ENCODE measurements around the gene CHRNG. TPM values are rescaled to one million over a fixed set of nuclear protein-coding genes. Genes with fewer than 3 reads are reported as not detected.
"Not testable (repeated sequence)": the region's sequence is repeated elsewhere in the genome, so short reads cannot be mapped to it uniquely, and the experiment has no call there.

The CHRNG gene
- total RNA-seq, 1 experiment from 2014 or later = not detected

DNA sequence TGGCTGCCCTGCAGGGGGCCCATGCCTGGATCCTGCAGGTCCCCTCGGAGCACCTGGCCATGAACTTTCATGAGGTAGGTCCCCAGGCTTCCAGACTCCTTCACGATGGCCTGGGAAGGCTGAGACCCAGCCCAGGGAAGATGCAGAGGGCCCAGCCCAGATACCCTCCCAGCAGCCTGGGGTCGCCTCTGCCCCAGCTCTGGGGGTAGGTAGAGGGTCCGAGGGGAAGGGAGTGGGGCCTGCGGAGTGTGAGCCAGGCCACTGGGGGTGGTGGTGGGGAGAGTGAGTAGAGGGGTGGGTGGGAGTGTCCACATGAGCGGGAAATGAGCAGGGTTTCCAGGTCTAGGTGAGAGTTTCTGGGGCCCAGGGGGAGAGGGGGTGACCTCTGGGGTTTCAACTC is 14.7 kb upstream of the CHRNG start:
- in situ Hi-C loops (cut with HindIII; ENCODE audit: low sequenced_read_pairs) = no loop called here
- no peak for DNase-seq (ENCODE audit: low spot score)

DNA sequence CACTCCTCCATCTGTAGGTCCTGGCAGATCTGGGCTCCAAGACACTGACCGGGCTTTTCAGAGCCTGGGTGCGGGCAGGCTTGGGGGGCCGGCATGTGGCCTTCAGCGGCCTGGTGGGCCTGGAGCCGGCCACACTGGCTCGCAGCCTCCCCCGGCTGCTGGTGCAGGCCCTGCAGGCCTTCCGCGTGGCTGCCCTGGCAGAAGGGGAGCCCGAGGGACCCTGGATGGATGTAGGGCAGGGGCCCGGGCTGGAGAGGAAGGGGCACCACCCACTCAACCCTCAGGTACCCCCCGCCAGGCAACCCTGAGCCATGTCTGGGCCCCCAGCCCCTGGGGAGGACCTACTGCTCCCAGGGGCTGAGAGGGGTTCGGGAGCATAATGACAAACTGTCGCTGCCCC is 14.3 kb upstream of the CHRNG start:
- in situ Hi-C loops (cut with HindIII; ENCODE audit: low sequenced_read_pairs) = no loop called here
- no peak for DNase-seq (ENCODE audit: low spot score)

DNA sequence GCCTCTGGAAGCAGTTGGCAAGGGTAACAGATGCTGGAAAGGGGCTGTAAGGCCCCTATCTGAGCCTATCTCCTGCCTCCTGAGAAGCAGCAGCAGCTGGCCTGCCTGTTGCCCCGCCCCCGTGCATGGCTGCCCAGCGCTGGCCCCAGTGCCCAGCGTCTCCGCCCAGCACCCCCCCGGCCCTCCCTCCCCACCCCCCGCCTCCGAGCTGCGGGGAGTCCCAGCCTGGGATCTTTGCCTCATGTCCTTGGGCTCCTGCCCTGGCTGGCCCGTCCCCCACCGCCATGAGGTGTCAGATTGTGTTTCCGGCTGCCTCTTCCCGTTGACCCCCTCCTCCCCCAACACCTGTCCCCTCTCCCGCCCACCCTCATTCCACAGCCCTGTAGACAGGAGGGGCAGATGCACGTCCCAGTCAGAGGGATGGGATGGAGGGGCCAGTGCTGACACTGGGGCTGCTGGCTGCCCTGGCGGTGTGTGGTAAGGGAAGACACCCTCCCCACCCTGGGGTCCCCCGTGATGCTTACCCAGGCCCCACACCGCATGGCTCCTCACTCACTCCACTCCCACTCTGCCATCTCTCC is 13.6 kb upstream of the CHRNG start, which contains the start of gene CHRND:
TSS of gene CHRND (plus strand) at position 370 of the 581 bp plus-strand sequence. CDS start at position 426, 56 bp downstream.
- in situ Hi-C loops (cut with HindIII; ENCODE audit: low sequenced_read_pairs) = no loop called here
- DNase-seq (ENCODE audit: low spot score) = no peak

DNA sequence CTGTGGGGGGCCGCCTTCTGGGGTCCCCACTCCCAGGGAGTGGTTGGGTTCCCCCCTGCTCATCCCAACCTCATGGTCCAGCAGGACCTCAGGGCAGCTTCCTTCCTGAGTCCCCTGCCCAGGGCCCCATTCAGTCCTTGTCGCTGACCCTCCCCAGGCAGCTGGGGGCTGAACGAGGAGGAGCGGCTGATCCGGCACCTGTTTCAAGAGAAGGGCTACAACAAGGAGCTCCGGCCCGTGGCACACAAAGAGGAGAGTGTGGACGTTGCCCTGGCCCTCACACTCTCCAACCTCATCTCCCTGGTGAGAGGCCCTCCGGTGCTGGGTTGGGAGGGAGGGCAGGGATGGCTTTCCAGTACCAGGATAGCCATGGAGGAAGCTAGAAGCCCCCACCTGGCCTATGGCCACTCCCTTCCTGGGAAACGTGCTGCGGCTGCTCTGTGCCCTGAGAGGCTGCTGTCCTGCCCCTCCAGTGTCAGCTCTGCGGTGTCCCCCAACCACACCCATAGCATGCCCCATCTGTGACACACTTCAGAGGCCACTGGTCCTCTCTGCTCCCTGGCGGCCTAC is 13.0 kb upstream of the CHRNG start:
- no peak for DNase-seq (ENCODE audit: low spot score)
- in situ Hi-C loops (cut with HindIII; ENCODE audit: low sequenced_read_pairs) = no loop called here

DNA sequence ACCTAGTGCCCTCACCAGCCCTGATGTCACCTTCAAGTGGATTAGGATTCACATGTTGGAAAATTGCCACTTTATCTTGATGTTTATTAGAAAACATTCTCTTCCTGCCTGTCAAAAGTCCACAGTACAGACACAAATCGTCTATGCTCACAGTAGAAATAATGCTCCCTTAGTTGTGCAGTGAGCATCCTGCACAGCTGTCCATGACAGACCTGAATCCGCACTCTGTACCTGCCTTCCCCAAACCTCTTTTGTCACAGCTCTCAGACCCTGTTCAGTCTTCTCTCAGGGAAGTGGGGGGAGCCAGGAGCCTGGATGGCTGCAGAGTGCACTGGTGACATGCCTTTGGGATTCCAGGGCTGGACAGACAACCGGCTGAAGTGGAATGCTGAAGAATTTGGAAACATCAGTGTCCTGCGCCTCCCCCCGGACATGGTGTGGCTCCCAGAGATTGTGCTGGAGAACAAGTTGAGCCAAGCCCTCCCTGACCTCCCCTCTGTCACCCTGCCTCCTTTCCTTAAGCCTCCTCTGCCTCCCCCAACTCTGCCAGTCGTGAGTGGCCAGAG is 11.5 kb upstream of the CHRNG start:
- DNase-seq (ENCODE audit: low spot score) = no peak
- in situ Hi-C loops (cut with HindIII; ENCODE audit: low sequenced_read_pairs) = no loop called here

DNA sequence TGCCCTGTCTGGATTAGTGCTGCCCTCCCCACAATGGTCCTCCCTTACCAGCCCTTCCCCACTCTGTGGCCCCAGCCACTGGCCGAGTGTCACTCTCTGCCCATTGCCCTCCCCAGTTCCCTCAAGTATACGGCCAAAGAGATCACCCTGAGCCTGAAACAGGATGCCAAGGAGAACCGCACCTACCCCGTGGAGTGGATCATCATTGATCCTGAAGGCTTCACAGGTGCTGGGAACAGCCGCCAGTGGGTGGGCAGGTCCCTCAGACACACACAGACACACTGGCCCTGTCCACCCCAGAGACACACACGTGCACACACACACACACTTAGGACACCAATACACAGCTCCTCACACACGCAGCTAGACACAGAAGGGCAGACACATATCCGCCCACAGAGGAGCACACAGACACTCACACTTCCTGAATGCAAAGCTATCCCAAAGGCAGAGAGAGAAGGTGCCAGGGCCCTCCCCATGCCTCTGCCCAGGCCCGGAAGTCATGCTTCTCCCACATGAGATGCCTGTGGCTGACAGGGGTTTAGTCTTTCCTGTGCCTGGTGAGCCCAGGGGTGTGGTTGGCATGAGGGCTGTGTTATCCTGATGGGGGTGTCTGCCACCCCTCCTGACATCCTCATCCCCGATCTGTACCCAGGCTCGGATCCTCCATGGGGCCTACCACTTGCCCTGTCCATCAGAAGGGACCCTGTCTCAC is 10.6 kb upstream of the CHRNG start:
- no peak for DNase-seq (ENCODE audit: low spot score)
- in situ Hi-C loops (cut with HindIII; ENCODE audit: low sequenced_read_pairs) = no loop called here

DNA sequence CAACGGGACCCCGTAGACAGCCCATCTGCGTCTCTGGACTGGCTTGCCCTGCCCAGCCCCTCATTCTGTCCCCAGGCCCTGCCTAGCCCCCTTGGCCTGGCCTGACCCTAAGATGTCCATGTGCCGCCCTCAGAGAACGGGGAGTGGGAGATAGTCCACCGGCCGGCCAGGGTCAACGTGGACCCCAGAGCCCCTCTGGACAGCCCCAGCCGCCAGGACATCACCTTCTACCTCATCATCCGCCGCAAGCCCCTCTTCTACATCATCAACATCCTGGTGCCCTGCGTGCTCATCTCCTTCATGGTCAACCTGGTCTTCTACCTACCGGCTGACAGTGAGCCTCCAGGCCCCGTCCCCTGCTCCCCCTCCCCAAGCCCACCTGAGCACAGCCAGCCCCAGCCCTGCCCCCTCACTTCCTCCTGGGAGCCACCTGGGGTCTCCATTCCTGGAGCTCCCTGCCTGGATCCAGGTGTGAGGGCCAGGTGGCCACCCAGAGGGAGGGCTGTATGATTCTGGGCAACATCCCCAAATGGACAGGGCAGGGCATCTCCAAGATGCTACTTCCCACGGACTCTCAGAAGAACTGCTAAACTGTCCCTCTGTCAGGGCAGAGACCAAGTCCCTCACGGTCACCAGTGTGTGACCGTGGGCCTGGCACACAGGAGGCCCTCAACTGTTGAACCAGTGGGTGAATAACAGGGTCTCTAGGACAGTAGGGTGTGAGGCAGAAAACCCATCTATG is 9.5 kb upstream of the CHRNG start:
- DNase-seq (ENCODE audit: low spot score) = no peak
- in situ Hi-C loops (cut with HindIII; ENCODE audit: low sequenced_read_pairs) = no loop called here

DNA sequence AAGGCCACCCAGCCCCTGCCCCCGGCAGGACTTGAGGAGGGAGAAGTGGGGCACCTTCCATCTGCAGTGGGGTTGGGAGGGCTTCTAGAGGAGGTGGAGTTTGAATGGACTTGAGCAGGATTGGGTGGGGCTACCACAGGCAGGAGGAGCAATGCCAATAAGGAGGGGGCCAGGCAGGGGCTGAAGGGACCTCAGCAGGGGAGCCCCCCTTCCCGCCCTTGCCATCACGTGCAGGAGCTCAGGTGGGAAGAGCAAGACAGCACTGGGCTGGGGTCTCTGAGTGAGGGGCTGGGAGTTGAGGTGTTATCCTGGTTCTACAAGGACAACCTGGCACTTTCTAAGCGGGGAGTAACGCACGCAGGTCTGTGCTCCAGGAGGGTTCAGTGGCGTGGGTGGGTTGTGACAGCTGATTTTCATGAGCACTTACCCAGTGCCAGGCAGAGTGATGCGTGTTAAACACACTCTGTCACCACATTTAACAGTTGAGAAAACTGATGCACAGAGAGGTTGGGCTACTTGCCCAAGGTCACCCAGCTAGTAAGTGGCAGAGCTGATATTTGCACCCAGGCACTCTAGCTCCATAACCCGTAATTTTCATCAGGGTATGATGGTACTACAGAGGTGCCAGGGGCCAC is 8.7 kb upstream of the CHRNG start:
- DNase-seq (ENCODE audit: low spot score) = no peak
- in situ Hi-C loops (cut with HindIII; ENCODE audit: low sequenced_read_pairs) = no loop called here

DNA sequence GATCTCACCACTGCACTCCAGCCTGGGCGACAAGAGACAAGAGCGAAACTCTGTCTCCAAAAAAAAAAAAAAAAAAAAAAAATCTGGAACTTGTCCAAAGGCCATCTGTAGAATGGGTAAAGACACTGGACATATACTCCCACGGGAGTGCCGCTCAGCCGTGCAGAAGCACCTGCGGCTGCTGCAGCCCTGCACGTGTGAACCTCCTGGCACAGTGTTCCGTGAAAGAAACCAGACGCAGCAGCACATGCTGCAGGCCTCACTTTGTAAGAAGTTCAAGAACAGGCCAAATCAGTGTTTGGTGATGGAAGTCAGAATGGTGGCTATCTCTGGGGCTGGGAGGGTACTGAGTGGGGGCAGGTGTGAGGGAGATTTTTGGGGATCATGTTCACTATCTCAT is 7.1 kb upstream of the CHRNG start:
- DNase-seq (ENCODE audit: low spot score) = no peak
- in situ Hi-C loops (cut with HindIII; ENCODE audit: low sequenced_read_pairs) = no loop called here

DNA sequence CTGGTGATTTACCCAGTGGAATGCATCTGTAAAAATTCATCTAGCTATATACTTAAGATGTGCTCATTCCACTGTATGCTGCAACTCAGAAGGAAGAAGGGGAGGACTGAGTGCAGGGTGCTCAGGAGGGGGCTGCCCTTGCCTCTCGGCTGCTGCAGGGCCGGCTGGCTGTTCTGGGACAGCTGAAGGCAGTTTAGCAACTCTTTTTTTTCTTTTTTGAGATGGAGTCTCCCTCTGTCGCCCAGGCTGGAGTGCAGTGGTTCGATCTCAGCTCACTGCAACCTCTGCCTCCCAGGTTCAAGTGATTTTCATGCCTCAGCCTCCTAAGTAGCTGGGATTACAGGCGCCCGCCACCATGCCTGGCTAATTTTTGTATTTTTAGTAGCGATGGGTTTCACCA is 6.7 kb upstream of the CHRNG start:
- DNase-seq (ENCODE audit: low spot score); in situ Hi-C loops (cut with HindIII; ENCODE audit: low sequenced_read_pairs): not testable (repeated sequence)

DNA sequence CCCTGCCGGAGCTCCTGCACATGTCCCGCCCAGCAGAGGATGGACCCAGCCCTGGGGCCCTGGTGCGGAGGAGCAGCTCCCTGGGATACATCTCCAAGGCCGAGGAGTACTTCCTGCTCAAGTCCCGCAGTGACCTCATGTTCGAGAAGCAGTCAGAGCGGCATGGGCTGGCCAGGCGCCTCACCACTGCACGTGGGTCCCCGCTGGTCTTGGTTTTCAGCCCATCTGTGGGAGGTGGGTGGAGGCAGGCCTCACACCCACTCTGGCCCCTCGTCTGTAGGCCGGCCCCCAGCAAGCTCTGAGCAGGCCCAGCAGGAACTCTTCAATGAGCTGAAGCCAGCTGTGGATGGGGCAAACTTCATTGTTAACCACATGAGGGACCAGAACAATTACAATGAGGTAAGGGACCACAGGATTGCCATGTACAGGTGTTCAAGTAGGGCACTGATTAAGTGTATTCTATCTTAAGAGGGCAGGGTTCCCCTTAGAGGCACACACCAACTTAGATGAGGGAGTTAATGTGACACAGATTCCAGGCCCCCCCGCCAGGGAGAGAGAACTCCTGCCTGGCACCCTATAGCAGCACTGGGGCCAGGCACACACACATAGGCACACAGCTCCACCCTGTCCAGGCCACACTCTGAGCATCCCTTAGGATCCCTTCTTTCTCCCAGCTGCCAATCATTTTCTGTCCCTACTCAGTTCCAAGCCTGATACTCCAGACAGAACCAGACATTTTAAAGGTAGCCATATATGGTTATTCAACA is 5.4 kb upstream of the CHRNG start:
- DNase-seq (ENCODE audit: low spot score) = no peak
- in situ Hi-C loops (cut with HindIII; ENCODE audit: low sequenced_read_pairs) = no loop called here

DNA sequence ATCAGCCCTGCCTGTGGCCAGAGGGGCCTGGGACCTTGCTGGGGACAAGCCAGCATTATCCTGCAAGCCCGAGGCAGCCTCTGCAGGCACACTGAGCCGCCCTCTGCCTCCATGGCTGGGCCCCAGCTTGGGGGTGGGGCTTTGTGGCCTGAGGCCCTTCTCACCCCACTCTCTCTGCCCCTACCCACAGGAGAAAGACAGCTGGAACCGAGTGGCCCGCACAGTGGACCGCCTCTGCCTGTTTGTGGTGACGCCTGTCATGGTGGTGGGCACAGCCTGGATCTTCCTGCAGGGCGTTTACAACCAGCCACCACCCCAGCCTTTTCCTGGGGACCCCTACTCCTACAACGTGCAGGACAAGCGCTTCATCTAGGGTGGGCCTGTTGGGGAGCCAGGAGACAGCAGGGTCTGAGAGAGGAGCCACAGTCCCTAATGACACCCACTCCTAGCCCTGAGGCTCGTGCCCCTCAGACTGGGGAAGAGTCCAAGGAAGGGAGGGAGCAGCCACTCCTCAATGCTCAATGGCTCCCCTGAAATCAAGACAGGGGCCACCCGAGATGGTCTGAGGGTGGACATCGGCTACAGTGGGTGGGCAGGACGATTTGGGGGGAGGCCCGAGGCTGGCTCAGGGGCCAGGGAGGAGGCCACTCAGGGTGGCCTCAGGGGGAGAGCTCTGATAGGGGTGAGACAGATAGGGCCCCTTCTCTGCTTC is 4.4 kb upstream of the CHRNG start:
- DNase-seq (ENCODE audit: low spot score) = no peak
- in situ Hi-C loops (cut with HindIII; ENCODE audit: low sequenced_read_pairs) = no loop called here

DNA sequence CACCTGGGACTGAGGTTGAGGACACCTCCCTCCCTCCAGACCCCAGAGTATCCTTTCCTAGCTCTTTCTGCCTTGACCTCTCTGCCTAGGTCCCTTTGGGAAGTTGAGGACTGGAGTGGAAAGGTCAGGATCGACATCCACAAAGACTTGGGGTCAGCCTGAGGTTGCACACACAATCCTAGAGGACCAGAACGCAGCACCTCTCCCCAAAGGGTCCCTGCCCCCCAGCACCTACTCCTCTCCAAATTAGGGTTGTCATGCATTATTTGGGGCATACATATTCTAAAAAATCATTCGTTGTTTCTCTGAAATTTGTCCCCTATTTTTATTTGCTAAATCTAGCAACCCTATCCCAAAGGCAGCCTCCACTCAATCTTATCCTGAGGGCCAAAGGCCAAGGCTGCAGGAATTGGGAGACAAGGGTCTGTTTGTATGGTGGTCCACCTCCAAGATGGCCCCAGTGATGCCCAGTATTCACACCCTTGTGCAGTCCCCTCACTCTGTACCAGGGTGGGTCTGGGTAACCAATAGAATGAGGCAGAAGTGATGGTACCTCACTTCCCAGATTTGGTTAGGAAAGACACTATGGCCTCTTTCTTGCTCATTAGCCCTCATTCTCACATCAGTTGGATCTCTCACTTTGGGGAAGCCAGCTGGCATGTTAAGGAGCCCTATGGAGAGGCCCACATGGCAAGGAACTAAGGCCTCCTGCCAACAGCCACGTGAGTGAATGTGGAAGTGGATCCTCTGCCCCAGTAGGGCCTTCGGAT is 3.5 kb upstream of the CHRNG start:
- no peak for DNase-seq (ENCODE audit: low spot score)
- in situ Hi-C loops (cut with HindIII; ENCODE audit: low sequenced_read_pairs) = no loop called here

DNA sequence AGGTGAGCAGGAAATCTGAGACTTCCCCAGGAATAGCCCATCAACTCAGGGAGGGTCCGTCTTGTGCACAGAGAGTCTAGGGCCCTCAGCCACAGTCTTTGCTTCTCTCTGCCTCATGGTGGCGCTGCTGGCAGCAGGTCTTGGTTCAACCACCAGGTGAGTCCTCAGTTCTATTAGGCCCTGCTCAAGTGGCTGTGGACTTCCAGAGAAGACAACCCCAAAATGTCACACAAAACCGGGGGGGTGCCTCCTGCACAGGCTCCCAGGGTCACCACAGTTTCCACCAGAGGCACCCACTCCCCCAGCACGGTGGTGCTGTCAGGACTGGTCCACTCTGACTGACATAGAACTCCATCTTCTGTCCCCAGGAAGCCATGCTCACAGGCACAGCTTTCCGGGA is 2.4 kb upstream of the CHRNG start:
- peak; percentile 14 for DNase-seq (ENCODE audit: low spot score)
- in situ Hi-C loops (cut with HindIII; ENCODE audit: low sequenced_read_pairs) = no loop called here

DNA sequence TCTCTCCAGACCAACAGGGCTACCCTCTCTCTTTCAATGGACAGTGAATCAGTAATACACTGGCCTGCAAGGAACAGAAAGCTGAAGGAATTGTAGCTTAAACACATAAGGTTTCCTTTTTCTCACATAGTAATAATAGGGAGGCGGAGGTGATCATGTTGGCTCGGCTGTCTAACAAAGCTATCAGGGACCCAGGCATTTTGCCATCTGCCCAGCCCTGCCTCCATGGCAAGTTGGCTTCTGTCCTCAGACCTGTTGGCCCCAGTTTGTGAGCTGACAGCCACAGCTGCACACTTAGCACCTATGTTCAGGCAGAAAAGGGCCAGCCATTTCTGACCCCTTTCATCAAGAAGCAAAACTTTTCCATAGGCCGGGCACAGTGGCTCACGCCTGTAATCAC is 2.0 kb upstream of the CHRNG start:
- no peak for DNase-seq (ENCODE audit: low spot score)
- in situ Hi-C loops (cut with HindIII; ENCODE audit: low sequenced_read_pairs) = no loop called here

DNA sequence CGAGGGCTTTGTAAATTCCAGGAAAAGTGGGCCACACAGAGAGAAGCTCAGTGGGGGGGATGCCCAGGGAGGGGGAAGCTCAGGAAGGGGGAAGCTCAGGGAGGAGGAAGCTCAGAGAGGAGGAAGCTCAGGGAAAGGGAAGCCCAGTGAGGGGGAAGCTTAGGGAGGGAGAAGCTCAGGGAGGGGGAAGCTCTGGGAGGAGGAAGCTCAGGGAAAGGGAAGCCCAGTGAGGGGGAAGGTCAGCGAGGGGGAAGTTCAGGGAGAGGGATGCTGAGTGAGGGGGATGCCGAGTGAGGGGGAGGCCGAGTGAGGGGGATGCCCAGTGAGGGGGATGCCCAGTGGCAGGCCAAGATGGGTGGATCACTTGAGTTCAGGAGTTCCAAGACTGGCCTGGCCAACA is 821 bp upstream of the CHRNG start:
- in situ Hi-C loops (cut with HindIII; ENCODE audit: low sequenced_read_pairs) = no loop called here
- DNase-seq (ENCODE audit: low spot score) = no peak

DNA sequence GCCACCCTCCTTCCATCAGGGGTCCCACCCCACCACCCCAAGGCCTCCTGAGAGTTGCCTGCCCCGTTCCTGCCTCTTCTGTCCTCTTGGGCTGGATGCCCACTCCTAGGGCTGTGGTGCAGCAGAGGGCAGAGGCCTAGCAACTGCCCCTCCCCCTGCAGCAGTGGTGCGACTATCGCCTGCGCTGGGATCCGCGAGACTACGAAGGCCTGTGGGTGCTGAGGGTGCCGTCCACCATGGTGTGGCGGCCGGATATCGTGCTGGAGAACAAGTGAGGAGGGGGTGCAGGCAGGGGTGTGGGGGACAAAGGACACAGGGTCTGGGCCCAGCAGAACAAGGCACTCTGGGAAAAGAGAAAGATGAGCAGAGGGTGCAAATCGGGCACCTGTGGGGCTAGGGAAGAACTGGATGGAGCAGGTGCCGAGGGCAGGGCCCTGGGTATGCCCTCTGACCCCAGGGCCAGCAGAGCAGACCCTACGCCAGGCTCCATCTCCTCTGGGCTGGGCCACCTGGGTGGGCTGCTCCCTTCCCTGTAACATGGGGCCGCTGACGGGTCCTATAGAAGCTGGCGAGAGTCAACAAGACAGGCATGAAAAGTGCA is 1.0 kb downstream of the CHRNG start:
- in situ Hi-C loops (cut with HindIII; ENCODE audit: low sequenced_read_pairs) = no loop called here
- DNase-seq (ENCODE audit: low spot score) = no peak

Data from G401 (cell line).